Testis (tissue), 5 donors: ENCODE measurements around the gene PSG6. TPM values are rescaled to one million over a fixed set of nuclear protein-coding genes. Genes with fewer than 3 reads are reported as not detected.
"Not testable (repeated sequence)": the region's sequence is repeated elsewhere in the genome, so short reads cannot be mapped to it uniquely, and the experiment has no call there.

Source experiments
- DNase-seq: peaks from one replicate; pipeline ENCODE4 v3.0.0-alpha.2; 2019
- H3K27ac ChIP-seq, 2 donors: fragments of 200-600 bp; sonication (generic); one replicate each; pipeline ENCODE4 v1.5.1; 2019
- H3K27me3 ChIP-seq: fragments of 200-600 bp; sonication (generic); one replicate; pipeline ENCODE4 v1.5.1; 2019
- H3K36me3 ChIP-seq: fragments of 200-600 bp; sonication (generic); one replicate; pipeline ENCODE4 v1.5.1; 2017; ENCODE audit warnings: low read depth; ENCODE audit errors: missing control alignments
- H3K4me1 ChIP-seq: fragments of 200-600 bp; sonication (generic); one replicate; pipeline ENCODE4 v1.5.1; 2019
- H3K4me3 ChIP-seq, 2 donors: fragments of 200-600 bp; sonication (generic); one replicate each; pipeline ENCODE4 v1.5.1; 2017 to 2019
- H3K9me3 ChIP-seq: fragments of 200-600 bp; sonication (generic); one replicate; pipeline ENCODE4 v1.5.1; 2017
- CTCF ChIP-seq, 3 experiments: fragments of 450-650 bp in 2 of 3; fragments of 200-600 bp in 1 of 3; sonication (generic) in 1 of 3; IDR thresholded peaks; one replicate each; pipeline ENCODE4 v1.5.1; 2016 to 2019; ENCODE audit warnings: antibody characterized with exemption in 3 of 3, mild to moderate bottlenecking in 2 of 3, moderate library complexity in 1 of 3
- POLR2A ChIP-seq: fragments of 450-650 bp; IDR thresholded peaks from one replicate; pipeline ENCODE4 v1.6.1; 2017; ENCODE audit warnings: antibody characterized with exemption, mild to moderate bottlenecking, moderate library complexity
- WGBS, 2 donors: methylation state at CpG; one replicate each; pipeline ENCODE4 v1.1.5; 2018; 5-methylcytosine and 5-hydroxymethylcytosine counted together
- intact Hi-C: fragments of 100-400 bp; cut with DNase I; formaldehyde crosslinking; loops from one replicate; pipeline ENCODE4 v1.15.1; 2023; ENCODE audit warnings: low total_unique reads
- long read RNA-seq, 2 donors: transcript quantifications; one replicate each; lab custom pipeline, GENCODE V29; 2026
- polyA plus RNA-seq: library from polyadenylated mRNA; stranded (reverse); fragments of 350-450 nt; fragmentation: Illumina TruSeq; extraction: RNeasy Lipid Tissue Mini Kit (QIAGEN cat#74804); gene quantifications from one replicate; pipeline ENCODE4 v1.2.3, GENCODE V29; 2014; ENCODE audit warnings: low read depth, low replicate concordance; ENCODE audit not compliant: insufficient read depth
- total RNA-seq, 2 donors: library from RNA; depleted of rRNA; stranded (reverse); fragments of >200 nt; gene quantifications; one replicate each; pipeline ENCODE4 v1.2.3, GENCODE V29; 2016

The PSG6 gene
- total RNA-seq (not detected), polyA plus RNA-seq (not detected)
- long read RNA-seq, donor 1 = 0 reads
- long read RNA-seq, donor 2 = 0 reads

GRCh38 chr19:42917634-42918033 lies at the start of gene PSG6:
Gene PSG6, minus strand, starts transcription at chr19:42917894. Its CDS starts 102 bp downstream, at chr19:42917792.
- H3K4me1 ChIP-seq, H3K27ac ChIP-seq, H3K9me3 ChIP-seq, H3K27me3 ChIP-seq, DNase-seq, H3K36me3 ChIP-seq, H3K4me3 ChIP-seq, intact Hi-C loops: not testable (repeated sequence)
- 60 to 75% methylated on average over 1 of the region's 1 CpG for WGBS, 2 donors

- Histone ChIP-seq H3K4me1 (no peaks in the 10 kb centered on the region), H3K27me3 (no peaks in the 10 kb centered on the region), H3K9me3 (no peaks in the 10 kb centered on the region), H3K27ac (no peak overlapping the region), H3K4me3 (no peak overlapping the region), H3K36me3 (no peaks in the 10 kb centered on the region)
- WGBS, 2 donors = 78 to 91% methylated on average over 2 of the region's 2 CpGs
- DNase-seq = no peak
- intact Hi-C loops = no loop called here
- TF ChIP-seq CTCF (IDR thresholded peaks at IDR 0.05) (no peak), POLR2A (no peak)
Measured at GRCh38 chr19:42965176-42965575, 47.5 kb upstream of the PSG6 start.

- H3K36me3 ChIP-seq = no peaks in the 10 kb centered on the region
- no peaks in the 10 kb centered on the region for H3K4me1 ChIP-seq
- 80 to 91% methylated on average over 6 of the region's 6 CpGs for WGBS, 2 donors
- DNase-seq = no peak
- no peaks in the 10 kb centered on the region for H3K9me3 ChIP-seq
- H3K27me3 ChIP-seq = no peaks in the 10 kb centered on the region
- intact Hi-C loops = no loop called here
- H3K27ac ChIP-seq = no peak overlapping the region
- TF ChIP-seq CTCF (IDR thresholded peaks at IDR 0.05) (no peak), POLR2A (no peak)
- no peak overlapping the region for H3K4me3 ChIP-seq
Measured at GRCh38 chr19:42961119-42961518, 43.4 kb upstream of the PSG6 start.

- H3K36me3 ChIP-seq, DNase-seq, intact Hi-C loops, H3K27ac ChIP-seq, H3K4me1 ChIP-seq, H3K9me3 ChIP-seq, H3K27me3 ChIP-seq, H3K4me3 ChIP-seq: not testable (repeated sequence)
- WGBS, 2 donors = 60 to 65% methylated on average over 4 of the region's 4 CpGs
Measured at GRCh38 chr19:42952126-42952525, 34.4 kb upstream of the PSG6 start.

GRCh38 chr19:42951476-42951875 lies 33.8 kb upstream of the PSG6 start:
- H3K9me3 ChIP-seq, H3K36me3 ChIP-seq, DNase-seq, H3K4me1 ChIP-seq, H3K27me3 ChIP-seq, H3K27ac ChIP-seq, H3K4me3 ChIP-seq, intact Hi-C loops: not testable (repeated sequence)
- WGBS, 2 donors = 39 to 56% methylated on average over 2 of the region's 2 CpGs

GRCh38 chr19:42942187-42942789 lies 24.6 kb upstream of the PSG6 start:
- no peak overlapping the region for H3K4me3 ChIP-seq
- peak; percentile 36 for DNase-seq
- 46 to 51% methylated on average over 13 of the region's 13 CpGs for WGBS, 2 donors
- no peaks in the 10 kb centered on the region for H3K9me3 ChIP-seq
- H3K36me3 ChIP-seq = no peaks in the 10 kb centered on the region
- H3K27me3 ChIP-seq = no peaks in the 10 kb centered on the region
- intact Hi-C loops = no loop called here
- no peak overlapping the region for H3K27ac ChIP-seq
- TF ChIP-seq POLR2A (no peak), CTCF (IDR thresholded peaks at IDR 0.05) (peak in 1 of 3 experiments; percentile 22)
- no peaks in the 10 kb centered on the region for H3K4me1 ChIP-seq

- intact Hi-C loops, H3K4me3 ChIP-seq, DNase-seq, H3K36me3 ChIP-seq, H3K4me1 ChIP-seq, H3K27me3 ChIP-seq, H3K9me3 ChIP-seq, H3K27ac ChIP-seq: not testable (repeated sequence)
- 69 to 86% methylated on average over 3 of the region's 3 CpGs for WGBS, 2 donors
Measured at GRCh38 chr19:42937107-42937506, 19.4 kb upstream of the PSG6 start, which contains the start of gene PSG7. Gene PSG7, minus strand, starts transcription at chr19:42937207. Its CDS starts 131 bp downstream, at chr19:42937076.

- H3K27ac ChIP-seq, intact Hi-C loops, H3K4me1 ChIP-seq, H3K4me3 ChIP-seq, H3K9me3 ChIP-seq, DNase-seq, H3K36me3 ChIP-seq, H3K27me3 ChIP-seq: not testable (repeated sequence)
Measured at GRCh38 chr19:42934726-42935125, 17.0 kb upstream of the PSG6 start.

- H3K9me3 ChIP-seq, H3K27me3 ChIP-seq, H3K4me1 ChIP-seq, H3K36me3 ChIP-seq, intact Hi-C loops, H3K4me3 ChIP-seq, H3K27ac ChIP-seq, DNase-seq: not testable (repeated sequence)
Measured at GRCh38 chr19:42934183-42934582, 16.5 kb upstream of the PSG6 start.
